C4-2B (cell line): ENCODE measurements around the gene ARHGEF25.

Source experiments
- ZFX ChIP-seq: fragments of 450-650 bp; IDR thresholded peaks from 2 replicates; pipeline ENCODE4 v1.6.1; 2017
- TF ChIP-seq, protein P1 (sequence below): fragments of 450-650 bp; conservative IDR thresholded peaks from 2 replicates; pipeline ENCODE4 v1.5.1; 2017; ENCODE audit warnings: mild to moderate bottlenecking

- TF ChIP-seq, protein P1, sequence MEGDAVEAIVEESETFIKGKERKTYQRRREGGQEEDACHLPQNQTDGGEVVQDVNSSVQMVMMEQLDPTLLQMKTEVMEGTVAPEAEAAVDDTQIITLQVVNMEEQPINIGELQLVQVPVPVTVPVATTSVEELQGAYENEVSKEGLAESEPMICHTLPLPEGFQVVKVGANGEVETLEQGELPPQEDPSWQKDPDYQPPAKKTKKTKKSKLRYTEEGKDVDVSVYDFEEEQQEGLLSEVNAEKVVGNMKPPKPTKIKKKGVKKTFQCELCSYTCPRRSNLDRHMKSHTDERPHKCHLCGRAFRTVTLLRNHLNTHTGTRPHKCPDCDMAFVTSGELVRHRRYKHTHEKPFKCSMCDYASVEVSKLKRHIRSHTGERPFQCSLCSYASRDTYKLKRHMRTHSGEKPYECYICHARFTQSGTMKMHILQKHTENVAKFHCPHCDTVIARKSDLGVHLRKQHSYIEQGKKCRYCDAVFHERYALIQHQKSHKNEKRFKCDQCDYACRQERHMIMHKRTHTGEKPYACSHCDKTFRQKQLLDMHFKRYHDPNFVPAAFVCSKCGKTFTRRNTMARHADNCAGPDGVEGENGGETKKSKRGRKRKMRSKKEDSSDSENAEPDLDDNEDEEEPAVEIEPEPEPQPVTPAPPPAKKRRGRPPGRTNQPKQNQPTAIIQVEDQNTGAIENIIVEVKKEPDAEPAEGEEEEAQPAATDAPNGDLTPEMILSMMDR = no peak
- no peak for TF ChIP-seq ZFX
Observed at GRCh38 chr12:57604454-57604991, 6.7 kb upstream of the ARHGEF25 start, which contains the start of gene DTX3.
